NCI-H526 treated with DMSO at 0.1 percent for 48 hours (cell line): ENCODE results near the gene TK1.

Source experiments
- DNase-seq: peaks from one replicate; lab custom pipeline; 2025; lab: John Stamatoyannopoulos, UW

The TK1 gene

GRCh38 chr17:78219396-78220150 lies 32.7 kb upstream of the TK1 start:
- DNase-seq, result no peak

- DNase-seq, result no peak
Measured at GRCh38 chr17:78214706-78215061, 27.8 kb upstream of the TK1 start.

GRCh38 chr17:78214016-78214705 lies 27.3 kb upstream of the TK1 start, which contains the start of gene BIRC5:
Gene BIRC5, plus strand, starts transcription at chr17:78214253. Its CDS starts 64 bp downstream, at chr17:78214317.
- peak; percentile 85 for DNase-seq

GRCh38 chr17:78211032-78211431 lies 24.2 kb upstream of the TK1 start:
- peak; percentile 82 for DNase-seq

GRCh38 chr17:78210111-78210510 lies 23.3 kb upstream of the TK1 start:
- no peak for DNase-seq

GRCh38 chr17:78208486-78208885 lies 21.6 kb upstream of the TK1 start:
- DNase-seq, result no peak

GRCh38 chr17:78206298-78206697 lies 19.4 kb upstream of the TK1 start:
- DNase-seq, result no peak

- no peak for DNase-seq
Measured at GRCh38 chr17:78205124-78205775, 18.4 kb upstream of the TK1 start.

GRCh38 chr17:78204387-78205123 lies 17.7 kb upstream of the TK1 start:
- DNase-seq, result no peak

GRCh38 chr17:78202666-78203065 lies 15.8 kb upstream of the TK1 start:
- DNase-seq, result no peak

- DNase-seq, result no peak
Measured at GRCh38 chr17:78200451-78200850, 13.6 kb upstream of the TK1 start.

GRCh38 chr17:78197147-78197832 lies 10.4 kb upstream of the TK1 start:
- DNase-seq, result no peak

GRCh38 chr17:78196716-78197115 lies 9.9 kb upstream of the TK1 start:
- no peak for DNase-seq

GRCh38 chr17:78185981-78186691 lies 716 bp downstream of the TK1 start:
- DNase-seq, result no peak

- no peak for DNase-seq
Measured at GRCh38 chr17:78184868-78185267, 2.0 kb downstream of the TK1 start.

- no peak for DNase-seq
Measured at GRCh38 chr17:78184351-78184750, 2.5 kb downstream of the TK1 start.

GRCh38 chr17:78183916-78184315 lies 2.9 kb downstream of the TK1 start:
- no peak for DNase-seq

- no peak for DNase-seq
Measured at GRCh38 chr17:78182504-78182903, 4.3 kb downstream of the TK1 start.

GRCh38 chr17:78180508-78180907 lies 6.3 kb downstream of the TK1 start:
- DNase-seq, result no peak

GRCh38 chr17:78180083-78180482 lies 6.8 kb downstream of the TK1 start:
- no peak for DNase-seq

GRCh38 chr17:78179372-78179771 lies 7.5 kb downstream of the TK1 start:
- no peak for DNase-seq
